T-helper 2 cell (primary cell): ENCODE data around the gene EFCAB11.

ENCODE experiments used
- DNase-seq, 5 experiments: peaks; one replicate each; pipeline versions ENCODE4 v3.0.0 to v3.0.0-alpha.2; 2012 to 2022

The EFCAB11 gene

DNA sequence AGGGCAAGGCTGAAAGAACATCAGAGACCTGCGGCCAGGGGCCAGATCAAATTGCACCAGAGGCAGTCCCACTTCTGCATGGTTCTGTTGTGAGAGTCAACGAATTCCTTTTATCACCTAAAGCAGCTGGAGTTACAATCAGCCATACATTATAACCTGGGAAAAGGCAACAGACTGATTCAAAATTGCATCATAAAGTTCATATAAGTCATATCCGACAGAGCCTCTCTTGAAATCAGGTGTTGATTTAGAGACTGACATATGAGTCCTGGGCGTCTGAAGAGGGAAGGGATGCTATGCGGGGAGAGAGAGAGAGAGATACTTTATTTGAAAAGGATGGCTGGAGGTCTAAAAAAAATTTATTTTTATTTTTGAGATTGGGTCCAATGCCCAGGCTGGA, 89.4 kb downstream of the EFCAB11 start:
- no peak for DNase-seq

DNA sequence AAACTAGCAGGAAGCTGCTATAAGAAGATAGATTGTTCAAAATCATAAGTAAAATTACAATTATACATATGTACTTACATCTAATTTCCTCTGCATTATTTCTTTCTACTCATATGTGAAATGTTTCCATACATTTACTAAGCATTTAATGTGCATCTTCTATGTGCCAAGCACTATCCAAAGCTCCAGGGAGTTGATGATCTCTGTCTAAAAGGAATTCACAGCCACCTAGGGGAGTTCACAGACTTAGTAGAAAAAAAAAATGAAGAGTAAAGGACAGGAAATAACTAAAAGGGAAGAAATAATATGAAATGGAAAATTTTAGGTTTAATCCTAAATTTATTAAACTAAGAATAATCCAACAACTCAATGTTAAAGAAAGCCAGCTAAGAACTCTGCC, 91.7 kb downstream of the EFCAB11 start:
- no peak for DNase-seq

GRCh38 chr14:89861630-89862029, 92.9 kb downstream of the EFCAB11 start:
- DNase-seq: no peak

DNA sequence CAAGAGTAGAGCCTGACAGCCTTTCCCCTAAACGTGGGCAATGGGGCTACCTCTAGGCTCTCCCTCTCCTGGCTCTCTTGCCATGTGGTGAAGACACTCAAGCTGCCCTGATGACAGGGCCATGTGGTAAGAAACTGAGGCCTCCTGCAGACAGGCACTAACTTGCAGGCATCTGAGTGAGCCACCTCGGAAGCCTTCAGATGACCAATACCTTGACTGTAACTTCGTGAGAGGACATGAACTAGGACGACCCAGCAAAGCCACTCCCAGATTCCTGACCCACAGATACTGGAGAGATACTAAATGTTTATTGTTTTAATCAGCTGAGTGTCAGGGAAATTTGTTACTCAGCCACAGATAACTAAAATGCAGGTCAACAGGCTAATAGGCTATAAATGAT, 96.4 kb downstream of the EFCAB11 start:
- no peak for DNase-seq

DNA sequence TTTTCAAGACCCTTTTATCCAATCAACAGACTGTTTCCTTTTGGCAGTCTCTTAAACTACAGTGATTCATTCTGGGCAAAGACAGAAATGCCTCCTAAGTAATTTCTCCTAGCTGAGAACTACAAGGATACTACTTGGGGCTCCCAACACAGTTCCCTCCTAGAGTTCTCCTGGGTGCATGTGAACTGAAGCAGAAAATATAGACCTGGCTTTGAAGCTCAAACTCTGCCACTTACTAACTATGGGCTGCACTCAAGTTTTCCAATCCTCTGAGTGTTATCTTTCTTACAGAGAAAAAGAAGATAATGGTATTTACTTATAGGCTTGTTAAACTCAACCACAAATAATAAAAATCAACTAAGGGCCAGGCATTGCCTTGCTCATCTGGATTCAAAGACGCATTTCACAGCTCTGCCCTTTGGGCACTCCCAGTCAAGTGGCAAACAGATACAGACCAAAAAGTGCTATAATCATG, 97.6 kb downstream of the EFCAB11 start:
- DNase-seq: no peak

GRCh38 chr14:89855961-89856656, 98.4 kb downstream of the EFCAB11 start:
- DNase-seq: no peak

GRCh38 chr14:89853936-89854693, 100.4 kb downstream of the EFCAB11 start:
- peak in 1 of 5 experiments; percentile 61 for DNase-seq

GRCh38 chr14:89851106-89851505, 103.4 kb downstream of the EFCAB11 start:
- no peak for DNase-seq

GRCh38 chr14:89849931-89850330, 104.6 kb downstream of the EFCAB11 start:
- no peak for DNase-seq

DNA sequence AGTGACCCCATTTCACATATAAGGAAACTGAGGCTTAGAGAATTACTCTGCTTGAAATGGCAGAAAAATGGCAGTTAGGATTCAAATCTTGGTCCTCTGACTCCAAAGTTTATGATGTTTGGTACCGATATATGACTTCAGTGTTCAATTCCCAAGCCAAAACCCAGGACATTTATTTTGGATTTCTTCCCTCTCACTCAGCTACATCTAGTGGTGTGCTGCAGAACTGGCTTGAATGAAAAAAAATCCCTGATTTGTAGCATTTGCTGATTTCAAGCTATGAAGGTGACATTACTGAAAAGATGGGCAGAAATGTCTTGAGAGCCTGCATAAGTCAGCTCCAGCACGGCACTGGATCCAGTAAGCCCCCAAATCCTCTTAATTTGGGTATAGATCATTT, 106.4 kb downstream of the EFCAB11 start:
- no peak for DNase-seq

- DNase-seq: no peak
These were observed 109.2 kb downstream of the EFCAB11 start for GRCh38 chr14:89845346-89845745.

- DNase-seq: no peak
These were observed 110.0 kb downstream of the EFCAB11 start for GRCh38 chr14:89844508-89844907.

GRCh38 chr14:89842837-89843236, 111.7 kb downstream of the EFCAB11 start:
- no peak for DNase-seq

DNA sequence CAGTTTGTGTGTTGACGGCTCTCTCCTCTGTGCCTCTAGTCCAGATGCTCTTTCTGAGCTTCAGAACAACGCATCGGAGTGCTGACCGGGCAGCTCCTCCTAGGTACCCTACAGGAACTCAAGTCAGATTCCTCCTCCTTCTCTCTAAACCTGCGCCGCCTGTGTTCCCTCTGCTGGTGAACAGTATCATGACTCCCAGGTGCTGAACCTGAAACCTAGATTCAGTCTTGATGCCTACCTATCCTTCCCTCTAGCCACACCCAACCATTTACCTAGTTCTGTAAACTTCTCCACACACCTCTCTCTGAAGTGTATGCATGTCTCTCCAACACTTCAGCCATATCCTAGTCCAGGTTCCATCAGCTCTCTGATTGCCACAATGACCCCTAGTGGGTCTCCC, 112.7 kb downstream of the EFCAB11 start:
- no peak for DNase-seq

DNA sequence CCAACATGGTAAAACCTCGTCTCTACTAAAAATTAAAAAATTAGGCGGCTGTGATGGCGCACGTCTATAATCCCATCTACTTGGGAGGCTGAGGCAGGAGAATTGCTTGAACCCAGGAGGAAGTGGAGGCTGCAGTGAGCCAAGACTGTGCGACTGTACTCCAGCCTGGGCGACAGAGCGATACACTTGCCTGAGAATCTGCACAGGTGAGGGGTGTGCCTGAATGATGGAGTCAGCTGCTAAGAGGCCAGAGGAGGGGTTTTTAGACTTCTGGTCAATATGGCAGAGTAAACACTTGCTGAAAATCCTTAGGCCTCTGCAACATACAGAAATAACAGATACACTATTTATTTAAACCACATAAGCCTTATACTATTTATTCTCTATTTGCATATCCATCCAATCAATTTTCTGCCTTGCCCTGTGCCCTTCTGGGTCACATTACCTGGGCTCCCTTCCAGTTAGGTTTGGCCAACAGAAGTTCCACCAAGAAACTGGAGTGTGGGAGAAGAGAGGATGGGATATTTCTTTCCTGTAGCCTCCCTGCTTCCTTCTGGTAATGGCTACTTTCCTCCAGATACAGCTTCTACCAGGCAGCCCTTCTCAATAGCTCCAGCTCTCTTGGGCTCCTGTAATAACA, 117.6 kb downstream of the EFCAB11 start:
- DNase-seq: no peak

DNA sequence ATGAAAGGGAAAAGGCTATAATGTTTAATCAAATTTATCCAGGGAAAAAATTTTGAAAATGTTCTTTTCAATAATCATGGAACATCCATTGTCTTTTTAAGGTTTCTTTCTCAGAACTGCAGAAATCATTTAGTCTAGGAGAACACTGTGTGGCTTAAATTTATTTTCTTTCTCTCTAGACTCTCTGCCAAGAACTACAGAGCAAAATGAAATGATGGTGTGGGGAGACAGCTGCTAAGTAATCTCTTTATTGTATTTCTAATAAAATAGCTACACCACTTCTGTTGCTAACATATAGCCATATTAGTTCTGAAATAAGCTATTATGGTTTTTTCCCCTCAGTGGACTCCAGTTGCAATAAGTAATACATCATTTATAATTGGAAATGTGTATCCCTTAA, 120.9 kb downstream of the EFCAB11 start:
- no peak for DNase-seq

- no peak for DNase-seq
These were observed 121.4 kb downstream of the EFCAB11 start for GRCh38 chr14:89833120-89833532.

- no peak for DNase-seq
These were observed 125.9 kb downstream of the EFCAB11 start for GRCh38 chr14:89828471-89829165.

DNA sequence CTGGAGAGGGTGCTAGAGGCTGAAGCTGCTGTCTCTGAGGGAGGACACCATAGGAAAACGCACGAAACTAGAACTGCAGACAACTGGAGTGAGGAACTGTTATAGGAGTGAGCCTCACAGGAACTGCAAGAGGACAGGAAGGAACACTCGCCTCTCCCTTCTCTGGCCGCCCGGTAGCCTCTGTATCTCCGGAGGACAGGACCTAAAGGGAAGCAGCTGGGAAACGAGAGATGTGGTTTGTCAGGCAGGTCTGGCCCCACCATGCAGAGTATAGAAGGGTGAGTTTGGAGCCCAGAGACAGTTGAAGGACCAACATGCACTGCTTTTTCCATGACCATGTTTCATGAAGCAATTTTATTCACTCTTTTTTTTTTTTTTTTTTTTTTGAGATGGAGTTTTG, 127.3 kb downstream of the EFCAB11 start:
- no peak for DNase-seq

- no peak for DNase-seq
These were observed 127.9 kb downstream of the EFCAB11 start for GRCh38 chr14:89826596-89826995.

- no peak for DNase-seq
These were observed 130.8 kb downstream of the EFCAB11 start for GRCh38 chr14:89823743-89824142.

DNA sequence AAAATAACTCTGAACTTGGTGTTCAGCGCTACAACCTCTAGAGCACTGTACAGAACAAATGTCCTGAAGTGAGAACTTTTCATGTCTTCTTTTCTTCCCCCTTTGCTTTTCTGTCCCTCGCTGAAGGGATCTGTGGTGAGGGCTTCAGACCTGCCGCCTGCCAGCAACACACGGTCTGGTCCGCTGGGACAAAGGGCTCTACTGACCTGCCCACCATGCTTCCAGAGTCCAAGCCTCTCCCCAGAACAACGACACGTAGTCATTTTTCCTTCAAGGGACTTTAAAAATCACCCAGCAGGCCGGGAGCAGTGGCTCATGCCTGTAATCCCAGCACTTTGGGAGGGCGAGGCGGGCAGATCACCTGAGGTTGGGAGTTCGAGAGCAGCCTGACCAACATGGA, 140.4 kb downstream of the EFCAB11 start:
- no peak for DNase-seq

GRCh38 chr14:89813617-89814031, 140.9 kb downstream of the EFCAB11 start:
- DNase-seq: no peak
